ENCODE data around the gene CYP4V2.
A peak's percentile ranks its signal among the peaks of the same experiment; 100 is the strongest.

Gene CYP4V2

GRCh38 chr4:186249785-186250754 lies 58.7 kb downstream of the CYP4V2 start:
- Histone ChIP-seq H3K79me1 (replicated peaks; ENCODE audit: low read length, poor library complexity, severe bottlenecking) (no peaks in the 10 kb centered on the region), H2BK120ac (ENCODE audit: low read depth, low read length) (no peak overlapping the region), H3K4me2 (ENCODE audit: low read length, poor library complexity, severe bottlenecking) (no peak overlapping the region)

DNA sequence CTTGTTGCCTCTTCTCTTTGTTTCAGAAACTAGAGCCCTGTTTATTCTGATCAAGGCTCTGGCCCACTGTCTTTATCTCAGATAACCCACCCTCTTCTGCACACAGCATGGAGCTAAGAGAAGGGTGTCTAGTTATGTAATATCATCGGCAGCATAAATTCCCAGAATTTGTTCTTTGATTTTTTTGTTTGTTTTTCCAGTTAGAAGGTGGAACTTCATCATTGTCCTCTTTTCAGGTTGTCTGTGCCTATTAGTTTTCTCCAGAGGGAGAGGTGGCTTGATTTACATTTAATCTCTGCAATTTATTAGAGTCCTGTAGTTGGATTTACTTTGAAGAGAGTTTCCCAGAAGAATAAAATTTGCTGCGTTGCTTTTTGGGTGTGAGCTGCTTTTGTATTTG lies 59.4 kb downstream of the CYP4V2 start:
- Histone ChIP-seq H4K91ac (ENCODE audit: low read length) (no peak overlapping the region), H3K9ac (ENCODE audit: low read length) (no peak overlapping the region), H2BK15ac (ENCODE audit: low read depth, poor library complexity, severe bottlenecking) (no peak overlapping the region), H3K4me1 (ENCODE audit: control insufficient read depth, insufficient read depth, low read depth, low read length) (no peaks in the 10 kb centered on the region), H2BK5ac (ENCODE audit: low read depth, low read length, poor library complexity, severe bottlenecking) (no peak overlapping the region), H3K36me3 (ENCODE audit: control insufficient read depth in 1 of 2, insufficient read depth in 2 of 2, low read depth in 1 of 2, low read length in 2 of 2) (no peaks in the 10 kb centered on the region), H2BK12ac (ENCODE audit: low read length in 2 of 2) (no peak overlapping the region), H3K23ac (ENCODE audit: low read length in 2 of 2) (no peak overlapping the region), H3K9me3 (ENCODE audit: control insufficient read depth, low read length) (no peaks in the 10 kb centered on the region), H2BK120ac (ENCODE audit: low read depth, low read length) (no peak overlapping the region), H3K4ac (ENCODE audit: low read depth in 1 of 2, low read length in 2 of 2) (no peak overlapping the region), H3K4me3 (ENCODE audit: insufficient read depth in 1 of 2, low read depth in 1 of 2, low read length in 2 of 2) (no peak overlapping the region), H3K27ac (ENCODE audit: low read length, poor library complexity, severe bottlenecking) (no peak overlapping the region), H3K79me1 (replicated peaks; ENCODE audit: low read length, poor library complexity, severe bottlenecking) (no peaks in the 10 kb centered on the region), H2AK5ac (ENCODE audit: low read length, severe bottlenecking) (no peak overlapping the region), H3K18ac (ENCODE audit: low read depth in 1 of 2, low read length in 2 of 2) (no peak overlapping the region), H3K27me3 (ENCODE audit: control insufficient read depth in 1 of 2, insufficient read depth in 1 of 2, low read length in 2 of 2) (no peaks in the 10 kb centered on the region), H2AFZ (ENCODE audit: low read depth, low read length) (no peak overlapping the region), H4K8ac (ENCODE audit: low read length) (no peak overlapping the region), H3K4me2 (ENCODE audit: low read length, poor library complexity, severe bottlenecking) (no peak overlapping the region), H3K14ac (ENCODE audit: low read length in 2 of 2) (no peak overlapping the region)
- no peak for DNase-seq
- 91% methylated on average over 1 of the region's 2 CpGs for WGBS

More at GRCh38 chr4:186249785-186250754, 58.7 kb downstream of the CYP4V2 start:
- Histone ChIP-seq H3K9me3 (ENCODE audit: control insufficient read depth, low read length) (no peaks in the 10 kb centered on the region), H3K4me1 (ENCODE audit: control insufficient read depth, insufficient read depth, low read depth, low read length) (no peaks in the 10 kb centered on the region), H3K23ac (ENCODE audit: low read length in 2 of 2) (no peak overlapping the region), H2BK5ac (ENCODE audit: low read depth, low read length, poor library complexity, severe bottlenecking) (no peak overlapping the region), H2AK5ac (ENCODE audit: low read length, severe bottlenecking) (no peak overlapping the region), H3K27me3 (ENCODE audit: control insufficient read depth in 1 of 2, insufficient read depth in 1 of 2, low read length in 2 of 2) (no peaks in the 10 kb centered on the region), H4K91ac (ENCODE audit: low read length) (no peak overlapping the region), H2AFZ (ENCODE audit: low read depth, low read length) (peak overlapping the region; percentile 61), H4K8ac (ENCODE audit: low read length) (no peak overlapping the region), H2BK12ac (ENCODE audit: low read length in 2 of 2) (peak overlapping the region in 1 of 2 experiments; percentile 31), H3K9ac (ENCODE audit: low read length) (no peak overlapping the region), H3K4ac (ENCODE audit: low read depth in 1 of 2, low read length in 2 of 2) (no peak overlapping the region), H2BK15ac (ENCODE audit: low read depth, poor library complexity, severe bottlenecking) (no peak overlapping the region), H3K36me3 (ENCODE audit: control insufficient read depth in 1 of 2, insufficient read depth in 2 of 2, low read depth in 1 of 2, low read length in 2 of 2) (no peaks in the 10 kb centered on the region), H3K27ac (ENCODE audit: low read length, poor library complexity, severe bottlenecking) (no peak overlapping the region), H3K4me3 (ENCODE audit: insufficient read depth in 1 of 2, low read depth in 1 of 2, low read length in 2 of 2) (no peak overlapping the region), H3K14ac (ENCODE audit: low read length in 2 of 2) (no peak overlapping the region), H3K18ac (ENCODE audit: low read depth in 1 of 2, low read length in 2 of 2) (no peak overlapping the region)
- DNase-seq, result peak; percentile 66
- 63% methylated on average over 6 of the region's 8 CpGs for WGBS

DNA sequence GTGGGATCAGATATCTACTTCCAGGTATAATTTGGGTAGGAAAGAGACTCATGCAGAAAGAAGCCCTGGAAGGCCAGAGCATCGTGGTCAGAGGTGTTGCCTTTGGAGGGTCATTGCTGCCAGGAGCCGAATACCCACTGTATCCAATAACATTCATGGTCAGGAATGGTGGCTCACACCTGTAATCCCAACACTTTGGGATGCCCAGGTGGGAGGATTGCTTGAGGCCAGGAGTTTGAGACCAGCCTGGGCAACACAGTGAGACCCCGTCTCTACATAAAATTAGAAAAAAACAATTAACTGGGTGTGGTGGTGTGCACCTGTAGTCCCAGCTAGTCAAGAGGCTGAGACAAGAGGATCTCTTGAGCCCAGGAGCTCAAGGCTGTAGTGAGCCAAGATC lies 63.8 kb downstream of the CYP4V2 start:
- no peak overlapping the region for H2AFZ ChIP-seq (ENCODE audit: low read depth, low read length)
- no peak overlapping the region for H3K18ac ChIP-seq (ENCODE audit: low read depth in 1 of 2, low read length in 2 of 2)
- no peak overlapping the region for H3K4me3 ChIP-seq (ENCODE audit: insufficient read depth in 1 of 2, low read depth in 1 of 2, low read length in 2 of 2)
- H3K9me3 ChIP-seq (ENCODE audit: control insufficient read depth, low read length), result no peaks in the 10 kb centered on the region
- no peaks in the 10 kb centered on the region for H3K27me3 ChIP-seq (ENCODE audit: control insufficient read depth in 1 of 2, insufficient read depth in 1 of 2, low read length in 2 of 2)
- H2BK120ac ChIP-seq (ENCODE audit: low read depth, low read length), result no peak overlapping the region
- H3K4me1 ChIP-seq (ENCODE audit: control insufficient read depth, insufficient read depth, low read depth, low read length), result peaks cover 2% of the 10 kb centered on the region
- no peak overlapping the region for H2BK12ac ChIP-seq (ENCODE audit: low read length in 2 of 2)
- no peak for DNase-seq
- no peak overlapping the region for H3K9ac ChIP-seq (ENCODE audit: low read length)
- H3K79me1 ChIP-seq (replicated peaks; ENCODE audit: low read length, poor library complexity, severe bottlenecking), result no peaks in the 10 kb centered on the region
- 92% methylated on average over 3 of the region's 3 CpGs for WGBS
- no peak overlapping the region for H3K23ac ChIP-seq (ENCODE audit: low read length in 2 of 2)
- no peak overlapping the region for H4K91ac ChIP-seq (ENCODE audit: low read length)
- no peak overlapping the region for H3K14ac ChIP-seq (ENCODE audit: low read length in 2 of 2)
- H2AK5ac ChIP-seq (ENCODE audit: low read length, severe bottlenecking), result no peak overlapping the region
- no peak overlapping the region for H3K4ac ChIP-seq (ENCODE audit: low read depth in 1 of 2, low read length in 2 of 2)
- H3K27ac ChIP-seq (ENCODE audit: low read length, poor library complexity, severe bottlenecking), result no peak overlapping the region
- H3K4me2 ChIP-seq (ENCODE audit: low read length, poor library complexity, severe bottlenecking), result no peak overlapping the region
- no peak overlapping the region for H2BK5ac ChIP-seq (ENCODE audit: low read depth, low read length, poor library complexity, severe bottlenecking)
- no peak overlapping the region for H2BK15ac ChIP-seq (ENCODE audit: low read depth, poor library complexity, severe bottlenecking)
- no peaks in the 10 kb centered on the region for H3K36me3 ChIP-seq (ENCODE audit: control insufficient read depth in 1 of 2, insufficient read depth in 2 of 2, low read depth in 1 of 2, low read length in 2 of 2)
- H4K8ac ChIP-seq (ENCODE audit: low read length), result no peak overlapping the region

GRCh38 chr4:186258216-186258811 lies 66.9 kb downstream of the CYP4V2 start:
- Histone ChIP-seq H3K4me2 (ENCODE audit: low read length, poor library complexity, severe bottlenecking) (no peak overlapping the region), H2BK5ac (ENCODE audit: low read depth, low read length, poor library complexity, severe bottlenecking) (no peak overlapping the region), H2BK120ac (ENCODE audit: low read depth, low read length) (no peak overlapping the region), H2BK12ac (ENCODE audit: low read length in 2 of 2) (no peak overlapping the region), H3K27ac (ENCODE audit: low read length, poor library complexity, severe bottlenecking) (no peak overlapping the region), H3K14ac (ENCODE audit: low read length in 2 of 2) (no peak overlapping the region), H3K9me3 (ENCODE audit: control insufficient read depth, low read length) (no peaks in the 10 kb centered on the region), H3K4me3 (ENCODE audit: insufficient read depth in 1 of 2, low read depth in 1 of 2, low read length in 2 of 2) (no peak overlapping the region), H4K8ac (ENCODE audit: low read length) (no peak overlapping the region), H3K18ac (ENCODE audit: low read depth in 1 of 2, low read length in 2 of 2) (no peak overlapping the region), H4K91ac (ENCODE audit: low read length) (no peak overlapping the region), H3K23ac (ENCODE audit: low read length in 2 of 2) (no peak overlapping the region), H2AK5ac (ENCODE audit: low read length, severe bottlenecking) (no peak overlapping the region), H3K4ac (ENCODE audit: low read depth in 1 of 2, low read length in 2 of 2) (no peak overlapping the region), H3K9ac (ENCODE audit: low read length) (no peak overlapping the region), H3K27me3 (ENCODE audit: control insufficient read depth in 1 of 2, insufficient read depth in 1 of 2, low read length in 2 of 2) (no peaks in the 10 kb centered on the region), H2BK15ac (ENCODE audit: low read depth, poor library complexity, severe bottlenecking) (no peak overlapping the region), H2AFZ (ENCODE audit: low read depth, low read length) (no peak overlapping the region), H3K4me1 (ENCODE audit: control insufficient read depth, insufficient read depth, low read depth, low read length) (peaks cover 7% of the 10 kb centered on the region), H3K79me1 (replicated peaks; ENCODE audit: low read length, poor library complexity, severe bottlenecking) (no peaks in the 10 kb centered on the region), H3K36me3 (ENCODE audit: control insufficient read depth in 1 of 2, insufficient read depth in 2 of 2, low read depth in 1 of 2, low read length in 2 of 2) (no peaks in the 10 kb centered on the region)
- no peak for DNase-seq
- 91% methylated on average over 12 of the region's 12 CpGs for WGBS
